HG03575 (cell line): ENCODE data around the gene C1orf167.

Experiments used
- ATAC-seq: cut with Tn5 transposase; IDR thresholded peaks from one replicate; pipeline ENCODE4 v1.9.1; 2021; ENCODE audit not compliant: unreplicated experiment, insufficient number of reproducible peaks, low FRiP score; ENCODE audit errors: extremely low read depth

Gene C1orf167

GRCh38 chr1:11778844-11779623, 17.0 kb downstream of the C1orf167 start:
- no peak for ATAC-seq

GRCh38 chr1:11779715-11780379, 17.9 kb downstream of the C1orf167 start:
- ATAC-seq = no peak

- no peak for ATAC-seq
Observed at GRCh38 chr1:11780380-11781147, 18.6 kb downstream of the C1orf167 start.

GRCh38 chr1:11781297-11781696, 19.3 kb downstream of the C1orf167 start:
- ATAC-seq = no peak

GRCh38 chr1:11782127-11782708, 20.2 kb downstream of the C1orf167 start:
- ATAC-seq = no peak

GRCh38 chr1:11783556-11783955, 21.6 kb downstream of the C1orf167 start:
- no peak for ATAC-seq

GRCh38 chr1:11784256-11784992, 22.4 kb downstream of the C1orf167 start:
- ATAC-seq = no peak

- no peak for ATAC-seq
Observed at GRCh38 chr1:11784993-11785769, 23.2 kb downstream of the C1orf167 start.

- no peak for ATAC-seq
Observed at GRCh38 chr1:11786168-11786567, 24.2 kb downstream of the C1orf167 start.

- no peak for ATAC-seq
Observed at GRCh38 chr1:11787251-11787803, 25.3 kb downstream of the C1orf167 start.

- ATAC-seq = no peak
Observed at GRCh38 chr1:11787804-11788436, 25.9 kb downstream of the C1orf167 start.

GRCh38 chr1:11788549-11789053, 26.6 kb downstream of the C1orf167 start:
- no peak for ATAC-seq

- no peak for ATAC-seq
Observed at GRCh38 chr1:11789126-11790067, 27.4 kb downstream of the C1orf167 start.

GRCh38 chr1:11790101-11790879, 28.3 kb downstream of the C1orf167 start:
- ATAC-seq = no peak

GRCh38 chr1:11790880-11791715, 29.1 kb downstream of the C1orf167 start:
- ATAC-seq = no peak
